Osteocyte (in vitro differentiated cells): ENCODE measurements around the gene COQ4. TPM values are rescaled to one million over a fixed set of nuclear protein-coding genes. Genes with fewer than 3 reads are reported as not detected.
"Not testable (repeated sequence)": the region's sequence is repeated elsewhere in the genome, so short reads cannot be mapped to it uniquely, and the experiment has no call there.

Experiments
- DNase-seq: peaks from one replicate; pipeline ENCODE4 v3.0.0; 2021; ENCODE audit warnings: mixed read lengths; ENCODE audit not compliant: unreplicated experiment; ENCODE audit errors: extremely low spot score
- H3K27ac Mint-ChIP-seq: one replicate; pipeline ENCODE4 v1.8.0; 2021; ENCODE audit warnings: mild to moderate bottlenecking, mixed read lengths; ENCODE audit not compliant: unreplicated experiment
- H3K27me3 Mint-ChIP-seq: one replicate; pipeline ENCODE4 v1.8.0; 2021; ENCODE audit warnings: mixed read lengths; ENCODE audit not compliant: unreplicated experiment
- H3K36me3 Mint-ChIP-seq: one replicate; pipeline ENCODE4 v1.8.0; 2021; ENCODE audit warnings: mixed read lengths; ENCODE audit not compliant: unreplicated experiment
- H3K4me1 Mint-ChIP-seq: one replicate; pipeline ENCODE4 v1.8.0; 2021; ENCODE audit warnings: mixed read lengths; ENCODE audit not compliant: unreplicated experiment
- H3K4me3 Mint-ChIP-seq: one replicate; pipeline ENCODE4 v1.8.0; 2021; ENCODE audit warnings: mild to moderate bottlenecking, moderate library complexity, mixed read lengths; ENCODE audit not compliant: unreplicated experiment
- H3K9me3 Mint-ChIP-seq: one replicate; pipeline ENCODE4 v1.8.0; 2021; ENCODE audit warnings: mixed read lengths; ENCODE audit not compliant: unreplicated experiment
- total RNA-seq: library from RNA; stranded (reverse); gene quantifications from 2 replicates; pipeline ENCODE4 v1.2.1, GENCODE V29; 2021
- TF ChIP-seq, protein P1 (sequence below): fragments of 200-600 bp; sonication (generic); IDR thresholded peaks from 2 replicates; pipeline ENCODE4 v1.5.0; 2021; ENCODE audit warnings: antibody characterized with exemption, mild to moderate bottlenecking, moderate library complexity

COQ4 gene
- total RNA-seq, 1 donor from 2014 or later = 38.4 TPM

DNA sequence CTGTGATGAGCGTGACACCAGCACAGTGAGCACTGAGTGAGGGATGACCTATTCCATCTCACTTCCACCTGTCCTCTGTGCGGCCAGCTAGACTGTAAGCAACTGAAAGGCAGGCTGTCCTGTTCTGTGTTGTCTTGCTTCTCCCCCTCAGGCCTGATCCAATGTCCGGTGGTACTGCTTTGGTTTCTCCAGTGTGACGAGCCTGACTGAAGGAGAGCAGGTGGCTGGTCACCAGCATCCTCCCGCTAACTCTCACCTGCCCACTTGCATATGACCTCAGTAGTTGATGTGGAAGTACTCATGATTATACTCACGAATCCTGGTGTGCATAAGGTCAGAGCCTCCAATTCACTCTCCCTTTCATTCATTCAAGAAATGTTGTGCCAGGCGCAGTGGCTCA, 15.3 kb downstream of the COQ4 start:
- Mint-ChIP-seq H3K4me3 (no peak overlapping the region), H3K4me1 (peaks cover 6% of the 10 kb centered on the region), H3K36me3 (peaks cover under 1% of the 10 kb centered on the region), H3K9me3 (no peaks in the 10 kb centered on the region), H3K27me3 (no peaks in the 10 kb centered on the region), H3K27ac (no peak overlapping the region)
- DNase-seq = no peak
- TF ChIP-seq, protein P1, sequence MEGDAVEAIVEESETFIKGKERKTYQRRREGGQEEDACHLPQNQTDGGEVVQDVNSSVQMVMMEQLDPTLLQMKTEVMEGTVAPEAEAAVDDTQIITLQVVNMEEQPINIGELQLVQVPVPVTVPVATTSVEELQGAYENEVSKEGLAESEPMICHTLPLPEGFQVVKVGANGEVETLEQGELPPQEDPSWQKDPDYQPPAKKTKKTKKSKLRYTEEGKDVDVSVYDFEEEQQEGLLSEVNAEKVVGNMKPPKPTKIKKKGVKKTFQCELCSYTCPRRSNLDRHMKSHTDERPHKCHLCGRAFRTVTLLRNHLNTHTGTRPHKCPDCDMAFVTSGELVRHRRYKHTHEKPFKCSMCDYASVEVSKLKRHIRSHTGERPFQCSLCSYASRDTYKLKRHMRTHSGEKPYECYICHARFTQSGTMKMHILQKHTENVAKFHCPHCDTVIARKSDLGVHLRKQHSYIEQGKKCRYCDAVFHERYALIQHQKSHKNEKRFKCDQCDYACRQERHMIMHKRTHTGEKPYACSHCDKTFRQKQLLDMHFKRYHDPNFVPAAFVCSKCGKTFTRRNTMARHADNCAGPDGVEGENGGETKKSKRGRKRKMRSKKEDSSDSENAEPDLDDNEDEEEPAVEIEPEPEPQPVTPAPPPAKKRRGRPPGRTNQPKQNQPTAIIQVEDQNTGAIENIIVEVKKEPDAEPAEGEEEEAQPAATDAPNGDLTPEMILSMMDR = no peak

DNA sequence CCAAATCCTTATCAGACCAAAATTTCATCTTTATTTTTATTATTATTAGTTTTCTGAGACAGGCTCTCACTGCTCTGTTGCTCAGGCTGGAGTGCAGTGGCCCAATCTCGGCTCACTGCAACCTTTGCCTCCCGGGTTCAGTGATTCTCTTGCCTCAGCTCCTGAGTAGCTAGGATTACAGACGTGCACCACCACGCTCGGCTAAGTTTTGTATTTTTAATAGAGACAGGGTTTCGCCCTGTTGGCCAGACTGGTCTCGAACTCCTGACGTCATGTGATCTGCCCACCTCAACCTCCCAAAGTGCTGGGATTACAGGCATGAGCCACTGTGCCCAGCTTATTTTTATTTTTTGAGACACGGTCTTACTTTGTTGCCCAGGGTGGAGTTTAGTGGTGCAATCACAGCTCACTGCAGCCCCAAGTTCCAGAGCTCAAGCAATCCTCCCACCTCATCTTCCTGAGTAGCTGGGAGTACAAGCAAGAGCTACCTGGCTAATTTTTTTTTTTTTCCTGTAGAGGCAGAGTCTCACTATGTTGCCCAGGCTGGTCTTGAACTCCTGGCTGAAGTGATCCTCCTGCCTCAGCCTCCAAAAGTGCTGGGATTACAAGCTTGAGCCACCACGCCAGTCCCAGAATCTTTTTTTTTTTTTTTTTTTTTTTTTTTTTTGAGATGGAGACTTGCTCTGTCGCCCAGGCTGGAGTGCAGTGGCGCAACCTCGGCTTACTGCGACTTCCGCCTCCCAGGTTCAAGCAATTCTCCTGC, 16.4 kb downstream of the COQ4 start:
- not testable (repeated sequence) for H3K36me3 Mint-ChIP-seq, H3K4me1 Mint-ChIP-seq, DNase-seq, H3K9me3 Mint-ChIP-seq, H3K27me3 Mint-ChIP-seq, H3K27ac Mint-ChIP-seq, H3K4me3 Mint-ChIP-seq

DNA sequence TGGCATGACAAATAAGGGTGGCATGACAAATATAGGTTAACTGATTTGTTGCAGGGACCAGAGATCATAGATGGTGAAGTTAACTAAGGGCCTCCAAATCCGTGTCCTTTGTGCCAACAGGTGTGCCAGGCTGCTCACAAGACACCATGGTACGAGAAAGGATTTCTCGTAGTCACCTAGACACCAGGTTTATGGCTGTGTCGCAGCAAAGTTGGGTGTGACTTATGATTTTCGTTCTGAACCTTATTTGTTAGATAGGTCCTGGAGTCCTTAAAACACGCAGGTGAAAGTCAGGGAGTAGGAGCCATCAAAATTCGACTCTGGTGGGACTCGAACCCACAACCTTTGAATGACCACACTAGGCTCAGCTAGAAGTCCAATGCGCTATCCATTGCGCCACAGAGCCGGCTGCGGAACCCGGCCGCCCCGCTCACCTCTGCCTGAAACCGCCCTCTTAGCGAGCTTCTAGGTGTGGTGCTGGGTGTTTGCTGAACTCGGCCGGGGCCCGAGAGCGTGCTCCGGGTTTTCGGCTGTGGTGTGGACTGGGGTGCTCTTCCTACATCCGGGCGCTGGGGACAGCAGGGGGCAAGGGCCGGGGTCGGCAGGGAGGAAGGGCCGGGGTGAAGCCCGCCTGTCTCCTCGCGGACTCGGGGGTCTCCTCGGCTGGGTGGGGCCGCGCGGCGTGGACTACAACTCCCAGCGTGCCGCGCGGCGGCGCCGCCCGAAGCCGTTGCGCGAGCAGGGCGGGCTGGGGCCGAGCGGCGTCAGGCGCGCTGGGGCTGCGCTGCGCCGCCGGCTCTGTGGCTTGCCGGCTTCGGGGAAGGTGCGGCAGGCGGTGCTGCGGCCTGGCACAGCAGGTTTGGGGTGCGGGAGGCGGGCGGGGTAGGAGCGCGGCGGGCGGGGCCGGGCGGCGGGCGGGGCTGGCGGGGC, 17.4 kb downstream of the COQ4 start, which contains the start of gene SLC27A4:
Gene SLC27A4, plus strand, starts transcription at position 767 of the 930 bp plus-strand sequence. CDS start 2,606 bp downstream, outside the sequence.
- TF ChIP-seq, protein P1 = no peak
- Mint-ChIP-seq H3K36me3 (peaks cover 7% of the 10 kb centered on the region), H3K9me3 (no peaks in the 10 kb centered on the region), H3K27me3 (no peaks in the 10 kb centered on the region), H3K4me1 (peaks cover 6% of the 10 kb centered on the region), H3K4me3 (peak within 1 kb of the TSS; percentile 82), H3K27ac (peak within 1 kb of the TSS; percentile 80)
- DNase-seq = peak; percentile 89

DNA sequence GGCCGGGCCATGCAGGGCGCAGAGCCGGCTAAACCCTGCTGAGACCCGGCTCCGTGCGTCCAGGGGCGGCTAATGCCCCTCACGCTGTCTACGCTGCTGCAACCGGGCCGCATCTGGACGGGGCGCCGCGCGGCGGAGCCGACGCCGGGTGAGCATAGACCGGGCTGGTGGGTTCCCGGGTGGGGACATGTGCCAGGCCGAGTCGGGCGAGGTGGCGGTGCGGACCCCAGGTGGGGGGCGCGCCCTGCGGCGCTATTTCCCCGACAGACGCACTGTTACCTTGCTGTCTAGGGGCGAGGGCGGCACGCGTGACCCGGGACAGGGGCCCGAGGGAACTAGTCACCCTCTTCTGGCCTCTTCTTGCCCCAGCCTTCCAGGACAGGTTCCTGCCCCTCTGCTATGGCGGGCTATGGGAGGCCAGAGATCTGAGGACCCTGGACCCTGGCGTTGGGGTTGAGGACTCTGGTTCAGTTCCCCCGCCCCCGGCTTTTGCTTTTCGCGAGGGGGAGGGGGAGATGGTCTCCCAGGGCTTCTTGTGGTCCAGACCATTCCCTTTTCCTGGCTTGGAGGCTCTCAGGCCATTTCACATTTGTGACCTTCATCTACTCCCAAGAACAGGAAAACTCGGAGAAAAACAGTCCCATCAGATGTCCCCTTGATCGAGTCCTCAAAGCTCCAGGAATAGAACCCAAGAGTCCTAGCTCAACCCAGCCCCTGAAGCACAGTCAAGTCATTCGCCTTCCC, 18.2 kb downstream of the COQ4 start:
- Mint-ChIP-seq H3K27me3 (no peaks in the 10 kb centered on the region), H3K4me1 (peaks cover 6% of the 10 kb centered on the region), H3K36me3 (peaks cover 7% of the 10 kb centered on the region), H3K9me3 (no peaks in the 10 kb centered on the region), H3K27ac (peak overlapping the region; percentile 69), H3K4me3 (peak overlapping the region; percentile 82)
- DNase-seq = no peak
- TF ChIP-seq, protein P1 = no peak

DNA sequence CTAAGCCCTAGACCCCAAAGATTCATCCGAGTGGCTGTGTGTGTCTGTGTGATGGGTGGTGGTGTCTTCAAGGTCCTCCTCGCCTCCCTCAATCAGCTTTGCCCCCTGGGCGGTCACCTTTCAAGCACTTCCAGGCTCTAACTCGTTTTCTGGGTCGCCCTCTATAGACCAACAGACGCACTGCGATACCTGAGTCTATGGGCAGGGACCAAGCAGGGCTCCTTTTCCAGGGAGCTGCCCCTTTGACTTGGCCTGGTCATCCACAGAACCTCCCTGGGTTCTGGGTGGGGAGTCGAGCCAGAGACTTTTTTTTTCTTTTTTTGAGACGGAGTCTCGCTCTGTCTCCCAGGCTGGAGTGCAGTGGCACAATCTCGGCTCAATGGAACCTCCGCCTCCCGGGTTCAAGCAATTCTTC, 18.8 kb downstream of the COQ4 start:
- TF ChIP-seq, protein P1 = peak; percentile 67
- H3K9me3 Mint-ChIP-seq = no peaks in the 10 kb centered on the region
- H3K27ac Mint-ChIP-seq = peak overlapping the region; percentile 69
- H3K36me3 Mint-ChIP-seq = peaks cover 7% of the 10 kb centered on the region
- peak overlapping the region; percentile 82 for H3K4me3 Mint-ChIP-seq
- H3K27me3 Mint-ChIP-seq = no peaks in the 10 kb centered on the region
- DNase-seq = no peak
- peaks cover 6% of the 10 kb centered on the region for H3K4me1 Mint-ChIP-seq
